ENCODE measurements around the gene LLGL2.

The LLGL2 gene

DNA sequence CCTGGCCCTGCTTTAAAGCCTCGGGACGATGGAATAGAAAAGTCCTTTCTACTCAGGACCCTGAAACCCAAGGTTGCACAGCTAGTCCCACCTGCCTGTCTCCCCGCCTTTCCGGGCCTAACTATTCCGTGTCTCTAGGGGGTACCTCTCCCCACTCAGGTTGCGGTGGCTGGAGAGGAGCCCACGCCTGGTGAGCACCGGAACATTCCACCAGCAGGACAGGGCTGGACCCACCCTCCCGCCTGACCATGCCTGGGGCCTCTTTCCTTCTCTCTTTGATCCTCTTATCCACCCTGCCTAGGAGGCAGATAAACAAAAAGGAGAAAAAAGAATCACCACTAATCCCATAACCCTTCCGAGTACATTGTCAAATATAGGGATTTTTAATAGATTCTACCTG lies 10.9 kb downstream of the LLGL2 start:
- Histone ChIP-seq H3K9ac (ENCODE audit: low read length) (no peak overlapping the region), H3F3A (ENCODE audit: insufficient read depth, low read length) (no peaks in the 10 kb centered on the region), H3K4me1 (ENCODE audit: low read length) (no peaks in the 10 kb centered on the region), H3K4me2 (ENCODE audit: low read depth, low read length) (no peak overlapping the region), H3K79me2 (ENCODE audit: low read length) (no peaks in the 10 kb centered on the region), H3K27ac (ENCODE audit: low read length) (no peak overlapping the region), H2AFZ (ENCODE audit: low read length) (no peak overlapping the region), H3K4me3 (ENCODE audit: low read length) (no peak overlapping the region), H3K9me2 (replicated peaks; ENCODE audit: insufficient read depth, low read length) (no peaks in the 10 kb centered on the region), H3K27me3 (replicated peaks; ENCODE audit: insufficient read depth, low read length) (no peaks in the 10 kb centered on the region), H3K36me3 (replicated peaks; ENCODE audit: insufficient read depth, low read length) (no peaks in the 10 kb centered on the region), H3K9me3 (replicated peaks; ENCODE audit: insufficient read depth, low read length) (no peaks in the 10 kb centered on the region), H4K20me1 (ENCODE audit: insufficient read depth, low read length) (no peaks in the 10 kb centered on the region)
- no peak for DNase-seq
- TF ChIP-seq EZH2 (optimal IDR thresholded peaks at IDR 0.05; ENCODE audit: low read depth, low read length) (no peak), EZH2phosphoT487 (IDR thresholded peaks at IDR 0.05; ENCODE audit: low read length) (no peak)
- TF ChIP-seq, protein P1, sequence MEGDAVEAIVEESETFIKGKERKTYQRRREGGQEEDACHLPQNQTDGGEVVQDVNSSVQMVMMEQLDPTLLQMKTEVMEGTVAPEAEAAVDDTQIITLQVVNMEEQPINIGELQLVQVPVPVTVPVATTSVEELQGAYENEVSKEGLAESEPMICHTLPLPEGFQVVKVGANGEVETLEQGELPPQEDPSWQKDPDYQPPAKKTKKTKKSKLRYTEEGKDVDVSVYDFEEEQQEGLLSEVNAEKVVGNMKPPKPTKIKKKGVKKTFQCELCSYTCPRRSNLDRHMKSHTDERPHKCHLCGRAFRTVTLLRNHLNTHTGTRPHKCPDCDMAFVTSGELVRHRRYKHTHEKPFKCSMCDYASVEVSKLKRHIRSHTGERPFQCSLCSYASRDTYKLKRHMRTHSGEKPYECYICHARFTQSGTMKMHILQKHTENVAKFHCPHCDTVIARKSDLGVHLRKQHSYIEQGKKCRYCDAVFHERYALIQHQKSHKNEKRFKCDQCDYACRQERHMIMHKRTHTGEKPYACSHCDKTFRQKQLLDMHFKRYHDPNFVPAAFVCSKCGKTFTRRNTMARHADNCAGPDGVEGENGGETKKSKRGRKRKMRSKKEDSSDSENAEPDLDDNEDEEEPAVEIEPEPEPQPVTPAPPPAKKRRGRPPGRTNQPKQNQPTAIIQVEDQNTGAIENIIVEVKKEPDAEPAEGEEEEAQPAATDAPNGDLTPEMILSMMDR (IDR thresholded peaks at IDR 0.05; ENCODE audit: low read length) = no peak

DNA sequence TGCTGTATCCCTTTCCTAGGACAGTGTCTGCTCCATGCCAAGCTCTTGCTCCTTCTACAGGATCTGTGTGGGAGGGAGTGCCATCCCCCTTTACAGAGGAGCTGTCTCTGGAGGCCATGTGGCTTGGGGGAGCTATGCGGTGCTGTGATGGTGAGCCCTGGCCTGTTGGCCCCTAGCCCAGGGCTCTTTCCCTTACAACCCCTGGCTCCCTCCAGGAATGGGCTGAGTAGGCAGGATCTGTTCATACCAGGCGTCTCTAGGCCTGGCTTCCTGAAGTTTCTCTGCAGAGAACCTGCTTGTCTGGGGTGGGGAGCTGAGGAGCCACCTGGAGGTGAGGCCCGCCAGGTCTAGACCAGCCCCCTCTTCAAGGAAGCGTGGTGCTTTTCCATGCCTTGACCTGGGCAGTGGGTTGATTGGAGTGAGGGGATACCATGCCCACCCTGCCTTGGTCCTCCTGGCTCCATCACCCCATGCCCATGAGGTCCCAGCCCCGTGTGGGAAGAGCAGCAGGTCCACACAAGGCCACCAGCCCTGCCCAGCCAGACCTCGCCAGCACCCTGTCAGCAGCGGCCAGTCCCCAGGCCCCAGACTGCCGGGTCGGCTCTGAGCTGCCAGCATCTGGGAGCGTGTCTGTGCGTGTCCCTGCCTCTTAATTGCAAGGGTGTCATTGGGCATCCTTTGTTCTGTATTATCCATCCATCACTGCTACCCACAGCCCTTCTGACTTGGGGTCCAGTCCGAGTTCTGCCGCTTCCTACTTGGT lies 14.7 kb downstream of the LLGL2 start:
- Histone ChIP-seq H3K9ac (ENCODE audit: low read length) (no peak overlapping the region), H3K4me1 (ENCODE audit: low read length) (no peaks in the 10 kb centered on the region), H3K9me2 (replicated peaks; ENCODE audit: insufficient read depth, low read length) (no peaks in the 10 kb centered on the region), H3K4me2 (ENCODE audit: low read depth, low read length) (no peak overlapping the region), H3K27me3 (replicated peaks; ENCODE audit: insufficient read depth, low read length) (no peaks in the 10 kb centered on the region), H2AFZ (ENCODE audit: low read length) (no peak overlapping the region), H3F3A (ENCODE audit: insufficient read depth, low read length) (no peaks in the 10 kb centered on the region), H3K79me2 (ENCODE audit: low read length) (no peaks in the 10 kb centered on the region), H3K27ac (ENCODE audit: low read length) (no peak overlapping the region), H3K9me3 (replicated peaks; ENCODE audit: insufficient read depth, low read length) (no peaks in the 10 kb centered on the region), H3K36me3 (replicated peaks; ENCODE audit: insufficient read depth, low read length) (no peaks in the 10 kb centered on the region), H4K20me1 (ENCODE audit: insufficient read depth, low read length) (no peaks in the 10 kb centered on the region), H3K4me3 (ENCODE audit: low read length) (no peak overlapping the region)
- DNase-seq = no peak
- TF ChIP-seq EZH2phosphoT487 (IDR thresholded peaks at IDR 0.05; ENCODE audit: low read length) (no peak), EZH2 (optimal IDR thresholded peaks at IDR 0.05; ENCODE audit: low read depth, low read length) (no peak)
- TF ChIP-seq, protein P1 (IDR thresholded peaks at IDR 0.05; ENCODE audit: low read length) = no peak

DNA sequence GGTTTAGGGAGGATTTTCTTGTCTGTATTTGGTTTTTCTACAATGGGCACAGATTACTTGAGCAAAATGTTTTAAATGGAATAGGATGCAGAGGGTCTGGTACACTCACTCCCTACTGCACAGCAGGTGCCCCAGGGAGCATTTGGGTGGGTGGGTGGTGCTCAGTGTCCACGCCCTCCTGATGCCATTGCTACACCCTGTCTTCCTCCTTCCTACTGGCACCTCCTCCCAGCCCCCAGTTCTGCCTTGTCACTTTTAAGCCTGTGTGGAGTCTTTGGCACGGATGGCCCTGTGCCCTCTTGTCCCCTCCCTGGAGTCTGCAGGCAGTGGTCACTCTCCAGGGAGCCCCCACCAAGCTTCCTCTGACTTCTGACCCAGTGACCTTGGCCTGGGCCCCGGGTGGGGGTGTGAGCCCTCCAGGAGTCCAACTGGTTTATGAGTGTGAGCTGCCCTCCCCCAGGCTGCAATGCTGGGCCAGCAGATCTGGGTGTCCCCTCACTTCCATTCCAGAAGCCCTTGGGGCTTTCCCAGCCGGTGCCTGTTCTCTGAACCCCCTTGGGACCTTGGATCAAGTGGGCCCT lies 15.5 kb downstream of the LLGL2 start:
- no peaks in the 10 kb centered on the region for H3K79me2 ChIP-seq (ENCODE audit: low read length)
- H3K9ac ChIP-seq (ENCODE audit: low read length) = no peak overlapping the region
- no peak overlapping the region for H3K27ac ChIP-seq (ENCODE audit: low read length)
- no peak overlapping the region for H3K4me2 ChIP-seq (ENCODE audit: low read depth, low read length)
- H3K36me3 ChIP-seq (replicated peaks; ENCODE audit: insufficient read depth, low read length) = no peaks in the 10 kb centered on the region
- H3K4me1 ChIP-seq (ENCODE audit: low read length) = no peaks in the 10 kb centered on the region
- no peak overlapping the region for H2AFZ ChIP-seq (ENCODE audit: low read length)
- no peak for DNase-seq
- H3K4me3 ChIP-seq (ENCODE audit: low read length) = no peak overlapping the region
- no peaks in the 10 kb centered on the region for H3F3A ChIP-seq (ENCODE audit: insufficient read depth, low read length)
- no peaks in the 10 kb centered on the region for H4K20me1 ChIP-seq (ENCODE audit: insufficient read depth, low read length)
- no peaks in the 10 kb centered on the region for H3K9me3 ChIP-seq (replicated peaks; ENCODE audit: insufficient read depth, low read length)
- H3K27me3 ChIP-seq (replicated peaks; ENCODE audit: insufficient read depth, low read length) = no peaks in the 10 kb centered on the region
- TF ChIP-seq EZH2 (optimal IDR thresholded peaks at IDR 0.05; ENCODE audit: low read depth, low read length) (no peak), EZH2phosphoT487 (IDR thresholded peaks at IDR 0.05; ENCODE audit: low read length) (no peak)
- no peaks in the 10 kb centered on the region for H3K9me2 ChIP-seq (replicated peaks; ENCODE audit: insufficient read depth, low read length)

DNA sequence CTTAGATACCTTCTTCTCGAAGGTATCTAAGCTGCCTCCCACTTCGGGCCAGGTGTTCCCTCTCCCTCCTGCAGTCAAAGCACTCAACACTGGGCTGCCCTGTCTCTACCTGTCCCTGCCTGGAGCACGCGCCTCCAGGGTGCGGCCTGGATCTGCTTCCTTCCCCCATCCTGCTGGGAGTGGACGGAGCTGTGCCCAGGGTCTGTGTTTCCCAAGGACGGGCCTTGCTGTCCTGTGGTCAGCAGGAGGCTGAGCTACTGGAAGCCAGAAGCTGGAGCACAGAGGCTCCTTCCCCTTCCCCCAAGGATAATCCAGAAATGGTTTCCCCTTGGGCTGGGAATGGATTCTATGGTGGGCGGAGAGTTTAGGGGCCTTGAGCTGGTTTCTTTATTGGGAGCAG lies 16.7 kb downstream of the LLGL2 start:
- DNase-seq = no peak
- H3K4me2 ChIP-seq (ENCODE audit: low read depth, low read length) = no peak overlapping the region
- TF ChIP-seq EZH2phosphoT487 (IDR thresholded peaks at IDR 0.05; ENCODE audit: low read length) = no peak
- TF ChIP-seq EZH2 (optimal IDR thresholded peaks at IDR 0.05; ENCODE audit: low read depth, low read length) = no peak
- TF ChIP-seq, protein P1 (IDR thresholded peaks at IDR 0.05; ENCODE audit: low read length) = no peak
- no peaks in the 10 kb centered on the region for H3K9me2 ChIP-seq (replicated peaks; ENCODE audit: insufficient read depth, low read length)
- H3K4me3 ChIP-seq (ENCODE audit: low read length) = no peak overlapping the region
- no peaks in the 10 kb centered on the region for H3K36me3 ChIP-seq (replicated peaks; ENCODE audit: insufficient read depth, low read length)
- H3K27ac ChIP-seq (ENCODE audit: low read length) = no peak overlapping the region
- H2AFZ ChIP-seq (ENCODE audit: low read length) = no peak overlapping the region
- no peaks in the 10 kb centered on the region for H3F3A ChIP-seq (ENCODE audit: insufficient read depth, low read length)
- no peaks in the 10 kb centered on the region for H4K20me1 ChIP-seq (ENCODE audit: insufficient read depth, low read length)
- H3K9me3 ChIP-seq (replicated peaks; ENCODE audit: insufficient read depth, low read length) = no peaks in the 10 kb centered on the region
- H3K27me3 ChIP-seq (replicated peaks; ENCODE audit: insufficient read depth, low read length) = no peaks in the 10 kb centered on the region
- no peak overlapping the region for H3K9ac ChIP-seq (ENCODE audit: low read length)
- H3K4me1 ChIP-seq (ENCODE audit: low read length) = no peaks in the 10 kb centered on the region
- H3K79me2 ChIP-seq (ENCODE audit: low read length) = no peaks in the 10 kb centered on the region

Measured in MM.1S (cell line).